HEK293 (cell line): Measurements from ENCODE around the gene APOBEC3A.

Experiments
- KLF1 ChIP-seq: fragments of 450-650 bp; formaldehyde crosslinking; IDR thresholded peaks from 2 replicates; pipeline ENCODE4 v1.5.1; 2016; ENCODE audit warnings: missing biosample characterization, missing genetic modification characterization
- TCF7L2 ChIP-seq: IDR thresholded peaks from 2 replicates; pipeline ENCODE4 v1.6.1; 2011; ENCODE audit warnings: low read depth, mild to moderate bottlenecking, inconsistent platforms, low read length, moderate library complexity, borderline replicate concordance
- TRIM28 ChIP-seq: IDR thresholded peaks from 2 replicates; pipeline ENCODE4 v1.6.1; 2011; ENCODE audit warnings: low read length, control low read depth, borderline replicate concordance
- ZNF174 ChIP-seq: fragments of 450-650 bp; formaldehyde crosslinking; IDR thresholded peaks from 2 replicates; pipeline ENCODE4 v1.5.0; 2017; ENCODE audit warnings: missing biosample characterization, mild to moderate bottlenecking, missing genetic modification characterization
- ZNF341 ChIP-seq: fragments of 450-650 bp; formaldehyde crosslinking; IDR thresholded peaks from 2 replicates; pipeline ENCODE4; 2016; ENCODE audit warnings: low read depth, missing biosample characterization, missing genetic modification characterization
- ZNF610 ChIP-seq: fragments of 450-650 bp; formaldehyde crosslinking; IDR thresholded peaks from 2 replicates; pipeline ENCODE4 v1.5.1; 2016; ENCODE audit warnings: missing biosample characterization, missing genetic modification characterization, borderline replicate concordance
- ZNF777 ChIP-seq: fragments of 450-650 bp; formaldehyde crosslinking; IDR thresholded peaks from 2 replicates; pipeline ENCODE4 v1.5.1; 2017; ENCODE audit warnings: missing biosample characterization, missing genetic modification characterization, borderline replicate concordance
- ZSCAN30 ChIP-seq: fragments of 450-650 bp; IDR thresholded peaks from 2 replicates; pipeline ENCODE4 v1.5.1; 2018; ENCODE audit warnings: missing biosample characterization, mild to moderate bottlenecking, missing genetic modification characterization, moderate library complexity
- TF ChIP-seq, protein P1 (sequence below): fragments of 450-650 bp; formaldehyde crosslinking; IDR thresholded peaks from 2 replicates; pipeline ENCODE4 v1.5.1; 2016; ENCODE audit warnings: missing biosample characterization, missing genetic modification characterization
- TF ChIP-seq, protein P2 (sequence below): fragments of 450-650 bp; formaldehyde crosslinking; IDR thresholded peaks from 2 replicates; pipeline ENCODE4 v1.5.1; 2016; ENCODE audit warnings: missing biosample characterization, missing genetic modification characterization
- TF ChIP-seq, protein P3 (sequence below): fragments of 450-650 bp; formaldehyde crosslinking; conservative IDR thresholded peaks from 2 replicates; pipeline ENCODE4 v1.5.1; 2016; ENCODE audit warnings: low read depth, missing biosample characterization, missing genetic modification characterization

DNA sequence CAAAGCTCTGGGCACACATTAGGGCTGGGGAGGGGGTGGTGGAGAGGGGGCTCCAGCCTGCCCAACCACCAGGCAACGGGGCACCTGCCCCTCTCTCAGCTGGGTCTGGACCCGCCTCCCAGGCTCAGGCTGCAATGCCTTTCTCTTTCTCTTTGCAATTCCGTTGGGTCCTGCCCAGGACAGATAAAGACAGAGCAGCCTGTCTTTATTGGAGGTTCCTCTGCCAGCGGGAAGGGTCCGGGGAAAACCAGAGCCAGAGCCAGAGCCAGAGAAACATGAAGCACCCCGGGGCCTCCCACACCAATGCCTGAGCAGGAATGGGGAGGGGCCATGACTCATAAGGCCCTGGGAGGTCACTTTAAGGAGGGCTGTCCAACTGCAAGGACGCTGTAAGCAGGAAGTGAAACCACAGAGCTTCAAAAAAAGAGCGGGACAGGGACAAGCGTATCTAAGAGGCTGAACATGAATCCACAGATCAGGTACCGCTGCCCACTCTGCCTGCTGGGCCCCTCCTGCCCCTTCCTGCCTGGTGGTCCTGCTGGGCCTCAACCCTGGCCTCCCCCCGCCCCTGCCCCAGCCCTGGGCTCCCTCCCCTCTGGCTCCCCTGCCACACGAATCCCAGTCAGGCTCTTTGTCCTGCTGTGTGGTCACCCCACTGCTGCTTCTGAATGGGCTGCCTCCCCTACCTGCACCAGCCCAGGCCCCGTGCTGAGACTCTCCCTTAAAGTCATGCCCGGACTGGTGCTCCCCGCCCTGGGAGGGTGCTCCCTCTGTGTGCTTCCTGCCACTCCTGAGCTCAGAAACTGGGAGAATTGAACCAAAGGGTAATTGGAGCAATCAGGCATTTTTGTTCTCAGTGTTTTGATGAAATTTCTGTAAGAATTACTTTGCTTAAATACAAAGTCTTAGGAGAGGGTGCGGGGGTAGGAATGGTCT, 24.9 kb downstream of the APOBEC3A start, which contains the start of gene APOBEC3B:
- TF ChIP-seq KLF1 (tag by site-specific recombination) (no peak), ZNF341 (tag by site-specific recombination) (no peak), TCF7L2 (no peak), ZNF174 (tag by site-specific recombination) (no peak), ZSCAN30 (tag by site-specific recombination) (no peak), TRIM28 (peak; percentile 63; the same call in 1 of the 2 replicates), ZNF610 (tag by site-specific recombination) (no peak), ZNF777 (tag by site-specific recombination) (no peak)
- TF ChIP-seq, protein P1, sequence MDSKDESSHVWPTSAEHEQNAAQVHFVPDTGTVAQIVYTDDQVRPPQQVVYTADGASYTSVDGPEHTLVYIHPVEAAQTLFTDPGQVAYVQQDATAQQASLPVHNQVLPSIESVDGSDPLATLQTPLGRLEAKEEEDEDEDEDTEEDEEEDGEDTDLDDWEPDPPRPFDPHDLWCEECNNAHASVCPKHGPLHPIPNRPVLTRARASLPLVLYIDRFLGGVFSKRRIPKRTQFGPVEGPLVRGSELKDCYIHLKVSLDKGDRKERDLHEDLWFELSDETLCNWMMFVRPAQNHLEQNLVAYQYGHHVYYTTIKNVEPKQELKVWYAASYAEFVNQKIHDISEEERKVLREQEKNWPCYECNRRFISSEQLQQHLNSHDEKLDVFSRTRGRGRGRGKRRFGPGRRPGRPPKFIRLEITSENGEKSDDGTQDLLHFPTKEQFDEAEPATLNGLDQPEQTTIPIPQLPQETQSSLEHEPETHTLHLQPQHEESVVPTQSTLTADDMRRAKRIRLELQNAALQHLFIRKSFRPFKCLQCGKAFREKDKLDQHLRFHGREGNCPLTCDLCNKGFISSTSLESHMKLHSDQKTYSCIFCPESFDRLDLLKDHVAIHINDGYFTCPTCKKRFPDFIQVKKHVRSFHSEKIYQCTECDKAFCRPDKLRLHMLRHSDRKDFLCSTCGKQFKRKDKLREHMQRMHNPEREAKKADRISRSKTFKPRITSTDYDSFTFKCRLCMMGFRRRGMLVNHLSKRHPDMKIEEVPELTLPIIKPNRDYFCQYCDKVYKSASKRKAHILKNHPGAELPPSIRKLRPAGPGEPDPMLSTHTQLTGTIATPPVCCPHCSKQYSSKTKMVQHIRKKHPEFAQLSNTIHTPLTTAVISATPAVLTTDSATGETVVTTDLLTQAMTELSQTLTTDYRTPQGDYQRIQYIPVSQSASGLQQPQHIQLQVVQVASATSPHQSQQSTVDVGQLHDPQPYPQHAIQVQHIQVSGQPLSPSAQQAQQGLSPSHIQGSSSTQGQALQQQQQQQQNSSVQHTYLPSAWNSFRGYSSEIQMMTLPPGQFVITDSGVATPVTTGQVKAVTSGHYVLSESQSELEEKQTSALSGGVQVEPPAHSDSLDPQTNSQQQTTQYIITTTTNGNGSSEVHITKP (tag by site-specific recombination): peak; percentile 50; the same call in 1 of the 2 replicates
- TF ChIP-seq, protein P2, sequence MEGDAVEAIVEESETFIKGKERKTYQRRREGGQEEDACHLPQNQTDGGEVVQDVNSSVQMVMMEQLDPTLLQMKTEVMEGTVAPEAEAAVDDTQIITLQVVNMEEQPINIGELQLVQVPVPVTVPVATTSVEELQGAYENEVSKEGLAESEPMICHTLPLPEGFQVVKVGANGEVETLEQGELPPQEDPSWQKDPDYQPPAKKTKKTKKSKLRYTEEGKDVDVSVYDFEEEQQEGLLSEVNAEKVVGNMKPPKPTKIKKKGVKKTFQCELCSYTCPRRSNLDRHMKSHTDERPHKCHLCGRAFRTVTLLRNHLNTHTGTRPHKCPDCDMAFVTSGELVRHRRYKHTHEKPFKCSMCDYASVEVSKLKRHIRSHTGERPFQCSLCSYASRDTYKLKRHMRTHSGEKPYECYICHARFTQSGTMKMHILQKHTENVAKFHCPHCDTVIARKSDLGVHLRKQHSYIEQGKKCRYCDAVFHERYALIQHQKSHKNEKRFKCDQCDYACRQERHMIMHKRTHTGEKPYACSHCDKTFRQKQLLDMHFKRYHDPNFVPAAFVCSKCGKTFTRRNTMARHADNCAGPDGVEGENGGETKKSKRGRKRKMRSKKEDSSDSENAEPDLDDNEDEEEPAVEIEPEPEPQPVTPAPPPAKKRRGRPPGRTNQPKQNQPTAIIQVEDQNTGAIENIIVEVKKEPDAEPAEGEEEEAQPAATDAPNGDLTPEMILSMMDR (tag by site-specific recombination): no peak
- TF ChIP-seq, protein P3, sequence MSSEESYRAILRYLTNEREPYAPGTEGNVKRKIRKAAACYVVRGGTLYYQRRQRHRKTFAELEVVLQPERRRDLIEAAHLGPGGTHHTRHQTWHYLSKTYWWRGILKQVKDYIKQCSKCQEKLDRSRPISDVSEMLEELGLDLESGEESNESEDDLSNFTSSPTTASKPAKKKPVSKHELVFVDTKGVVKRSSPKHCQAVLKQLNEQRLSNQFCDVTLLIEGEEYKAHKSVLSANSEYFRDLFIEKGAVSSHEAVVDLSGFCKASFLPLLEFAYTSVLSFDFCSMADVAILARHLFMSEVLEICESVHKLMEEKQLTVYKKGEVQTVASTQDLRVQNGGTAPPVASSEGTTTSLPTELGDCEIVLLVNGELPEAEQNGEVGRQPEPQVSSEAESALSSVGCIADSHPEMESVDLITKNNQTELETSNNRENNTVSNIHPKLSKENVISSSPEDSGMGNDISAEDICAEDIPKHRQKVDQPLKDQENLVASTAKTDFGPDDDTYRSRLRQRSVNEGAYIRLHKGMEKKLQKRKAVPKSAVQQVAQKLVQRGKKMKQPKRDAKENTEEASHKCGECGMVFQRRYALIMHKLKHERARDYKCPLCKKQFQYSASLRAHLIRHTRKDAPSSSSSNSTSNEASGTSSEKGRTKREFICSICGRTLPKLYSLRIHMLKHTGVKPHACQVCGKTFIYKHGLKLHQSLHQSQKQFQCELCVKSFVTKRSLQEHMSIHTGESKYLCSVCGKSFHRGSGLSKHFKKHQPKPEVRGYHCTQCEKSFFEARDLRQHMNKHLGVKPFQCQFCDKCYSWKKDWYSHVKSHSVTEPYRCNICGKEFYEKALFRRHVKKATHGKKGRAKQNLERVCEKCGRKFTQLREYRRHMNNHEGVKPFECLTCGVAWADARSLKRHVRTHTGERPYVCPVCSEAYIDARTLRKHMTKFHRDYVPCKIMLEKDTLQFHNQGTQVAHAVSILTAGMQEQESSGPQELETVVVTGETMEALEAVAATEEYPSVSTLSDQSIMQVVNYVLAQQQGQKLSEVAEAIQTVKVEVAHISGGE (tag by site-specific recombination): no peak
